ENCODE data around the gene PARVB. TPM values are rescaled to one million over a fixed set of nuclear protein-coding genes. Genes with fewer than 3 reads are reported as not detected.
"Not testable (repeated sequence)": the region's sequence is repeated elsewhere in the genome, so short reads cannot be mapped to it uniquely, and the experiment has no call there.

Gene PARVB
- total and polyA plus RNA-seq, 2 of the 8 experiments (the other 6 are each of a cell fraction or from before 2014, with no cell fraction given), result 14.5 to 18.6 TPM

- H3K79me1 ChIP-seq (ENCODE audit: low read depth, low read length); H3K23me2 ChIP-seq (ENCODE audit: low read depth, low read length); H3K4ac ChIP-seq (replicated peaks; ENCODE audit: insufficient read length, low read depth, low read length); H4K5ac ChIP-seq (ENCODE audit: insufficient read length, low read depth, low read length); H2AFZ ChIP-seq (ENCODE audit: low read length); FAIRE-seq; H3K4me1 ChIP-seq (replicated peaks in 1 of 4; ENCODE audit: control insufficient read depth in 3 of 4, insufficient read depth in 4 of 4, low read length in 3 of 4); H2BK120ac ChIP-seq (replicated peaks; ENCODE audit: low read depth, low read length); H3K4me2 ChIP-seq (ENCODE audit: insufficient read depth in 1 of 2, low read depth in 2 of 2, low read length in 2 of 2); H2BK5ac ChIP-seq (ENCODE audit: low read depth, low read length); H3K18ac ChIP-seq (ENCODE audit: extremely low read depth, low read length); H3K9me3 ChIP-seq (ENCODE audit: insufficient read depth in 2 of 2, low read depth in 1 of 2, low read length in 1 of 2); H4K8ac ChIP-seq (ENCODE audit: extremely low read depth, insufficient read depth, low read length); H3K36me3 ChIP-seq (ENCODE audit: control insufficient read depth in 2 of 4, insufficient read depth in 4 of 4, low read length in 3 of 4); H3K27ac ChIP-seq (ENCODE audit: low read depth, low read length); H4K20me1 ChIP-seq (replicated peaks in 1 of 2; ENCODE audit: control insufficient read depth in 1 of 2, insufficient read depth in 2 of 2, low read length in 2 of 2); H2BK12ac ChIP-seq (ENCODE audit: low read depth, low read length); DNase-seq (ENCODE audit: low read depth in 1 of 2, low spot score in 2 of 2); H4K91ac ChIP-seq (replicated peaks; ENCODE audit: insufficient read length, low read length); H2BK20ac ChIP-seq (ENCODE audit: low read length); H3K79me2 ChIP-seq (ENCODE audit: control insufficient read depth in 1 of 2, insufficient read depth in 2 of 2, low read length in 2 of 2); H2BK15ac ChIP-seq (ENCODE audit: low read length); H3K56ac ChIP-seq (replicated peaks; ENCODE audit: insufficient read length, low read depth, low read length); H2AK5ac ChIP-seq (ENCODE audit: low read depth, low read length); H3K4me3 ChIP-seq (ENCODE audit: extremely low read depth in 1 of 4, insufficient read depth in 2 of 4, low read depth in 3 of 4, low read length in 4 of 4); H3K14ac ChIP-seq (ENCODE audit: insufficient read length); H3K23ac ChIP-seq (ENCODE audit: insufficient read length); H3K9ac ChIP-seq (replicated peaks in 1 of 4; ENCODE audit: extremely low read depth in 1 of 4, low read depth in 3 of 4, low read length in 3 of 4); H3K27me3 ChIP-seq (replicated peaks in 1 of 4; ENCODE audit: control insufficient read depth in 3 of 4, extremely low read depth in 1 of 4, insufficient read depth in 3 of 4, low read length in 3 of 4): not testable (repeated sequence)
- POLR2A ChIA-PET (ENCODE audit: partially characterized antibody), result interaction anchor here (1.4 kb wide), 1 partner anchor 47 kb away, joined by 3 read pairs; no protein-coding TSS in a partner anchor
- 97% methylated on average over 3 of the region's 3 CpGs; no CpG with 5 or more reads in 1 of the 2 experiments for WGBS, 2 experiments (ENCODE audit: extremely low coverage in 1 of 2, insufficient coverage in 1 of 2, insufficient read length in 1 of 2, insufficient replicate concordance in 2 of 2, low coverage in 1 of 2, low lambda C conversion rate in 2 of 2, missing lambda C conversion rate in 1 of 2)
- CTCF ChIA-PET (ENCODE audit: partially characterized antibody), result interaction anchor here (2.4 kb wide), 1 partner anchor 23 kb away, joined by 9 read pairs; no protein-coding TSS in a partner anchor
Measured at GRCh38 chr22:44016586-44016985, 7.5 kb upstream of the PARVB start.
